Measurements from ENCODE around the gene CEP250.
"Not testable (repeated sequence)": the region's sequence is repeated elsewhere in the genome, so short reads cannot be mapped to it uniquely, and the experiment has no call there.

The CEP250 gene

DNA sequence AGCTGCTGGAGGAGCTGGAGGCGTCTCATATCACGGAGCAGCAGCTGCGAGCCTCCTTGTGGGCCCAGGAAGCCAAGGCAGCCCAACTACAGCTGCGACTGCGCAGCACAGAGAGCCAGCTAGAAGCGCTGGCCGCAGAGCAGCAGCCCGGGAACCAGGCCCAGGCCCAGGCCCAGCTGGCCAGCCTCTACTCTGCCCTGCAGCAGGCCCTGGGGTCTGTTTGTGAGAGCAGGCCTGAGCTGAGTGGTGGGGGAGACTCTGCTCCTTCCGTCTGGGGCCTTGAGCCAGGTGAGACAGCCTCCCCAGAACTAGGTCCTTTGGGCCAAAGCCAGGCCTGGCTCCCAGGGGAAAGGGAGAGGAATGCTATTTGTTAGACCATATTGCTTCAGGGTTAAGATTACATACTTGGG, 42.4 kb downstream of the CEP250 start:
- no peak for DNase-seq

DNA sequence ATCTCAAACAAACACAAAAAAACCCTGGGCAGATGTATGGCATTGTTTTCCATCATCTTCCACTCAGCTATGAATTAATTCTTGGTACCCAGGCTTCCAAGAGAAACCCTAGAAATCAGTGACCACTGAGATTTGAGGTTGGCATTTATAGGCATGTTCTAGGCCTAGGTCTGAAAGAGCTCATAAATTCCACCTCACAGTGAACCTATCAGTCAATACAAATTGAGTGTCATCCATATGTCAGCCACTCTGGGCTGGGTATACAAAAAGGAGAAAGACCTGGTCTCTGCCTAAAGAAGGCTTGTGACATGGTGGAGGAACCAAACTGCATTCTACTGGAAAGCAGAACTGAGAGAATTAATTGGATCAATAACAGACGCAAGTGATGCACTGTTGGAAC, 43.9 kb downstream of the CEP250 start:
- DNase-seq = no peak

DNA sequence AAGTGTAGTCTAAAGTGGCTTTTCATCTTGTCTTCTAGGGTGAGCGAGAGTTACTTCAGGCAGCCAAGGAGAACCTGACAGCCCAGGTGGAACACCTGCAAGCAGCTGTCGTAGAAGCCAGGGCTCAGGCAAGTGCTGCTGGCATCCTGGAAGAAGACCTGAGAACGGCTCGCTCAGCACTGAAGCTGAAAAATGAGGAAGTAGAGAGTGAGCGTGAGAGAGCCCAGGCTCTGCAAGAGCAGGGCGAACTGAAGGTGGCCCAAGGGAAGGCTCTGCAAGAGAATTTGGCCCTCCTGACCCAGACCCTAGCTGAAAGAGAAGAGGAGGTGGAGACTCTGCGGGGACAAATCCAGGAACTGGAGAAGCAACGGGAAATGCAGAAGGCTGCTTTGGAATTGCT, 47.0 kb downstream of the CEP250 start:
- no peak for DNase-seq

DNA sequence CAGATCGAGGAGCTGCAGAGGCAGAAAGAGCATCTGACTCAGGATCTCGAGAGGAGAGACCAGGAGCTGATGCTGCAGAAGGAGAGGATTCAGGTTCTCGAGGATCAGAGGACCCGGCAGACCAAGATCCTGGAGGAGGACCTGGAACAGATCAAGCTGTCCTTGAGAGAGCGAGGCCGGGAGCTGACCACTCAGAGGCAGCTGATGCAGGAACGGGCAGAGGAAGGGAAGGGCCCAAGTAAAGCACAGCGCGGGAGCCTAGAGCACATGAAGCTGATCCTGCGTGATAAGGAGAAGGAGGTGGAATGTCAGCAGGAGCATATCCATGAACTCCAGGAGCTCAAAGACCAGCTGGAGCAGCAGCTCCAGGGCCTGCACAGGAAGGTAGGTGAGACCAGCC, 47.9 kb downstream of the CEP250 start:
- DNase-seq = no peak

DNA sequence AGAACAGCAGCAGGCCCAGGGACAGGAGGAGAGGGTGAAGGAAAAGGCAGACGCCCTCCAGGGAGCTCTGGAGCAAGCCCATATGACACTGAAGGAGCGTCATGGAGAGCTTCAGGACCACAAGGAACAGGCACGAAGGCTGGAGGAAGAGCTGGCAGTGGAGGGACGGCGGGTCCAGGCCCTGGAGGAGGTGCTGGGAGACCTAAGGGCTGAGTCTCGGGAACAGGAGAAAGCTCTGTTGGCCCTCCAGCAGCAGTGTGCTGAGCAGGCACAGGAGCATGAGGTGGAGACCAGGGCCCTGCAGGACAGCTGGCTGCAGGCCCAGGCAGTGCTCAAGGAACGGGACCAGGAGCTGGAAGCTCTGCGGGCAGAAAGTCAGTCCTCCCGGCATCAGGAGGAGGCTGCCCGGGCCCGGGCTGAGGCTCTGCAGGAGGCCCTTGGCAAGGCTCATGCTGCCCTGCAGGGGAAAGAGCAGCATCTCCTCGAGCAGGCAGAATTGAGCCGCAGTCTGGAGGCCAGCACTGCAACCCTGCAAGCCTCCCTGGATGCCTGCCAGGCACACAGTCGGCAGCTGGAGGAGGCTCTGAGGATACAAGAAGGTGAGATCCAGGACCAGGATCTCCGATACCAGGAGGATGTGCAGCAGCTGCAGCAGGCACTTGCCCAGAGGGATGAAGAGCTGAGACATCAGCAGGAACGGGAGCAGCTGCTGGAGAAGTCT, 48.6 kb downstream of the CEP250 start:
- no peak for DNase-seq

DNA sequence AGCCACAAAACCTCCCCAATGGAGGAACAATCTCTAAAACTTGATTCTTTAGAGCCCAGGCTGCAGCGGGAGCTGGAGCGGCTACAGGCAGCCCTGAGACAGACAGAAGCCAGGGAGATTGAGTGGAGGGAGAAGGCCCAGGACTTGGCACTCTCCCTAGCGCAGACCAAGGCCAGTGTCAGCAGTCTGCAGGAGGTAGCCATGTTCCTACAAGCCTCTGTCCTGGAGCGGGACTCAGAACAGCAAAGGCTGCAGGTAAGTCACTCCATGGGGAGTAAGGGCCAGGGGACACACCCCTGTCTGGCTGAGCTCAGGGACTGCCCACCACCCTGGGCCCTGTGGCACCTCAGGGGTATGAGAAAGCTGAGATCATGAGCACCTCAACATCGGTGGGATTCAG, 49.4 kb downstream of the CEP250 start:
- DNase-seq = no peak

DNA sequence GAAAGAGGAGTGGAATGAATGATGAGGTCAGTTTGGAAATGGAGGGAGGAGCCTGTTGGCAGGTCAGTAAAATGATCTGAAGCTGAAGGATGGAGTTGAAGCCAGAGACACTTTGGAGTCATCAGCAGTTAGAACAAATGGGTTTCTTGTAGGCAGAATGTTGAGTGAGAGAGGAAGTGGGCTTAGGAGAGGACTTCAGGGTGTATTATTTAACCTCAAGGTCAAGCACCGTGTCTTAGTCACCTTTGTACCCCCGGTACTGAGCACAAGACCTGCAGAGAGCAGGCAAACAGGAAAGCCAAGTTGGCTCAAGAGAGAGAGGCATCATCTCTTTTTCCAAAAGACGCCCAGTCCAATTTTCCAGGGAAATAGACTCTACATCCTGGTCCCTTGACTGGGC, 50.8 kb downstream of the CEP250 start:
- DNase-seq = no peak

DNA sequence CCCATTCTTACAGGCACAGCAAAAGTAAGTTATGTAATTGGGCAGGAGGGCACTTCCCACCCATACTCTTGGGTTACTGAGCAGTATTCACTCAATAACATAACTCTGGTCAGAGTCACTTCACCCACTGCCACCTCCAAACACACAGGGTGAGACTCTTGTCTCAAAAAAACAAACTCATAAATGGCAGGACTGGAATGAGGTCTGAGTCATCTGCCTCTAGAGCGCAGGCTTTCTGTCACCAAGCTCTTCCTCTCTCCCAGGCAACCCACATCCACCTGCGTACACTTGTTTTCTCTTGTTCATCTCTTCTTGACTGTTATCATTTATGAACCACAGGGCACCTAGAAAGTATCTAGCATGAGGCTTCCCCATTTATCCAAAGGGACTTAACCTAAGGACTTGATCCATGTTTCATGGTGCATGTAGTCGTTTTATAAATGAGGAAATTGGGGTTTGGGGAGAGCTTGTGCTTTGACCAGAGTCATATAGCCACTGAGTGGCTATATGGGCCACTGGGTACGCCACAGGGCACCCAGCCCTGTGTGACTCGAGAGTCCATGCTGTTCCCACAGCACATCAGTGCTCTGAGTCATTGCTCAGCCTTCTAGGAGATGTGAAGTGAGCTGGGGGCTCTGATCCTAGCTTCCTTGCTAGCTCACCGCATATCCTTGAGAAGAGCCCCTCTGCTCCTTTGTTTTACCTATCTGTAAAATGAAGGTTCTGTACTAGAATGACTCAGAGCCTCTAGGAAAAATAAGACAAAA, 51.7 kb downstream of the CEP250 start:
- DNase-seq = no peak

DNA sequence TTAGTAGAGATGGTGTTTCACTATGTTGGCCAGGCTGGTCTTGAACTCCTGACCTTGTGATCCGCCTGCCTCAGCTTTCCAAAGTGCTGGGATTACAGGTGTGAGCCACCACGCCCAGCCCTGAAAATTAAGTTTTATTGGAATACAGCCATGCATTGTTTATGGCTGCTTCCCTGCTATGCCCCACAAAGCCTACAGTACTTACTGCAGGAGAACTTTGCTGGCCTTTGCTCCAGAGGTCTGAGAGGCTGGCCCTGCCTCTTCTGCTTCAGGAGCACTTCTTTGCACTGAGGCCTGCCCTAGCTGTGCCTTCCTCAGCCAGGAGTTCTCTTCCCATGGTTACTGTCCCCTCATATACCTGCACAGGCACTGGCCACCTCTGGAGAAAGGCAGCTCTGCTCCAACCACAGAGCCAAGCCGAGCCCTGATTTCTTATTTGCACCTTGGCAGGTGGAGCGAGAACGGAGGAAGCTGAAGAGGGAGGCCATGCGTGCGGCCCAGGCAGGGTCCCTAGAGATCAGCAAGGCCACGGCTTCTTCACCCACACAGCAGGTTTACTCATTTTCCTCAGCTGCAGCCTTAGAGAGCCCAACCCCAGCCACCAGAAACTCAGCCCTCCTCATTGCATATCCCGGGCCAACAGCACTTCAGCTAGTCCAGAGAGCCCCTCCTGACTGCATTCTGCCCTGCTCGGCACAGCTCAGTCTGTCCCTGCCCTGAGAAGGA, 53.3 kb downstream of the CEP250 start:
- no peak for DNase-seq

DNA sequence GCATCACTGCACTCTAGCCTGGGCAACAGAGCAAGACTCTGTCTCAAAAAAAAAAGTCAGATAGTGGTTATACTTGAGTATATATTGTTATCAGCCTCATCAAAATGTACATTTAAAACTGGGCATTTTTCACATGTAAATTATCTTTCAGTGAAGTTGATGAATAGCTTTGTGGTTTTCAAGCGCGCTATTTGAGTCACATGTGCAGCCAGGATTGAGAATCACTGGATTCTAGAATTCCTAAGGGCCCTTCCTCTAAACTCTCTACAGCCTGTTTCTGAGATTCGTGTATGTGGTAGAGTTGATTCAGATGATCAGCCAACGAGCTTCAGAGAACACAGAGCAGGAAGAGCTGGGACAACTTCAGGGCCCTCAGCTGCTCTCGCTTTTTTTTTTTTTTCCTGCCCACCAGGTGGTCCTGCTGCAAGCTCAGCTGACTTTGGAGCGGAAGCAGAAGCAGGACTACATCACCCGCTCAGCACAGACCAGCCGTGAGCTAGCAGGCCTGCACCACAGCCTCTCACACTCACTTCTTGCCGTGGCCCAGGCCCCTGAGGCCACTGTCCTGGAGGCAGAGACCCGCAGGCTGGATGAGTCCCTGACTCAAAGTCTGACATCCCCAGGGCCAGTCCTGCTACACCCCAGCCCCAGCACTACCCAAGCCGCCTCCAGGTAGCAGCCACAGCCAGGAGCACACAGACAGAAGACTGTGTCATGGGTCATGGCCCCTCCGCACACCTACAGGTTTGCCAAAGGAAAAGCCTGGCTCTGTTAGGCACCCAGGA, 55.7 kb downstream of the CEP250 start:
- no peak for DNase-seq

DNA sequence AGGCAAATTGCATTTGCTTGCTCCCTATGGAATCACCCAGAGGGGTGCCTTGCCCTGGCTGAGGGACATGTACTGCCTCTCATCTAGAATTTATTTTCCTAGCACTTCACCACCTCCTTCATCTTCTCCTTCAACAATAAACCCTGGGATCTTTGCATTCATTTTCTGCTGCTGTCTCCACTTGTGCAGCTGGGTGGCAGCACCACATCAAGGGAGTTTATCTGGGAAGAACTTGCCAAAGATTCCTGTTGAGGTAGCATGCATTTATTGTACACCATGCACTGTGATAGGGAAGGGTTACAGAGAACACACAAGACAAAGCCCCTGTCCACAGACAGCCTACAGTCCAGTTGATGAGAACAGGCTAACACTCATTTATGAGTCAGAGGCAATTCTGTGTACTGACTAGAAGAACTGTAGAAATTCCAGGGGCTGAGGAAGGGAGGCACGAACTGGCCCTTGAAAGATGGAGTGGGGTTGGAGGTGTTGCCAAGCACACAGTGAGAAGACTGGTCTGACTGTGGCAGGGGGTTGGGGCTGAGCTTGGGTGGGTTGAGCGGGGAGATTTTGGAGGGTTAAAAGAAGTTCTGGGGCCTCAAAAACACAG, 56.5 kb downstream of the CEP250 start:
- peak; percentile 16 for DNase-seq

DNA sequence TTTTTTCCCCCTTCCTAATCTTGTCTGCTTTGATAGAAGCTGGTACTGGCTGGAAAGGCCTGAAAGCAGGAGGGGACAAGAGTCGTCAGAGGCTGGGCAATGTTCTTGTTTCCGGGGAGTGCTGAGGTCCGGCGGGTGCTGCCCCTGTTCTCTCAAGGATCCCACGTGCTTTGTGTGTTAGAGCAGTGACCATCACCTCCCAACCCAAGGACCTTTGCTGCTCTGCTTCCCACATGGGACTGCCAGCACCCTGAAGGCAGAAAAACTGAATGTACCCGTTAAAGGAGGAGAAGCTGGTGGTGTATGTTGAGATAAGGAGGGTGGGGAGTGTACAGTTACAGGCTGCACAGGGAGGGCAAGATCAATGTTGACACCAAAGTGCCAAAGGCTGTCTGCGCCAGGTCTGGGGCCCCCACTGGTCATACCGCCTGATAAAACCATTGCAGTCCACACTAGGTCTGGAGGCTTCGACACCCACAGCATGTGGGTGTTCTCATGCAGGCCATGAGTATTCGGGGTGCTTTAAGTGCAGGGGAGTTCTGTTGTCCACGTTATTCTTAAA, 59.1 kb downstream of the CEP250 start:
- DNase-seq = no peak

DNA sequence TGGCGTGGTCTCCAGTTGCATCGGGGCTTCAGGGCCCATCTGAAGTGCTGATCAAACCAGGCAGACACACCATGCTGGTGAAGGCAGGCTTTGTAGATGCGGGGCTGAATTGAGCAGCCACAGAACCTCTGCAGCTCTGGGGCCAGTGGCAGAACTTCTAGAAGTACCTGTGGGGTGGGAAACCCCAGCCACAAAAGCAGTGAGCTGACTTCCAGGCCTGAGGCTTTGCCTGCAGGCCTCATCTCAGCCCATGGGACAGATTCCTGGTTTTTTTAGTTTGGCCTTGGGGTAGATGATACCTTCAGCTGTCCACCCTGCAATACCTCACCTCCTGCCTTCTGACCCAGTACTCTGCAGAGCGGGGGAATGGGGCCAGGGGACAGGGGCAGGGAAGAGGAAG, 59.9 kb downstream of the CEP250 start:
- DNase-seq = no peak

DNA sequence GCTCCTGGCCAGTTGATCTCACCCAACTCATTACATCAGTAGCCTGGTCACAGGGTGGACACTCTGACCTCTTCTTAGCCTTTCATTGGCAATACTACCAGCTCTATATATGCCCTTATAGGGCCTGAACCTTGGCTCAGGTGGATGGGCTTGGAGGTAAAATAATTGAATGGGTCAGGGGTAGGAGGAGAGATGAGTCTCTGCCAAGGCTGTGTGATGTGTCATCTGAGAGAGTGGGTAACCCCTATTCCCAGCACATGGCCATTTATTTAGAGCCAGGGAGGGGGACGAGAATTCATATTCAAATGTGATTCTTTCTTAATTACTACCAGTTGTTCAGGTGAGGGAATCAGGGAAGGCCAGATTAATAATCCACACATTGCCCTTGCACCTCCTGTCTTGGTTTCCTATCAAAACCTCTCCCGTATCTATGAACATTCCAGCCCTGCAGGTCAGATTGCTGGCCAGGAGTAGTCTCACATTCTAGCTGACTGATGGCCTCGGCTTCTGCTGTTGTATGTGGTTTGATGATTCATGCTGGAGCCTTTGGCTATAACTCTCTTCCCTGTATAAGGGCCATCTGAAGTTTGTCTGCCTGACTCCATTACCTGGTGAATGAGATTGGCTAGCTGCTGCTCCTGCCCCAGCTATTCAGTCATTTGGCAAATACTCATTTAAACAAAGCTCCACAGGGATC, 60.7 kb downstream of the CEP250 start:
- DNase-seq = no peak

DNA sequence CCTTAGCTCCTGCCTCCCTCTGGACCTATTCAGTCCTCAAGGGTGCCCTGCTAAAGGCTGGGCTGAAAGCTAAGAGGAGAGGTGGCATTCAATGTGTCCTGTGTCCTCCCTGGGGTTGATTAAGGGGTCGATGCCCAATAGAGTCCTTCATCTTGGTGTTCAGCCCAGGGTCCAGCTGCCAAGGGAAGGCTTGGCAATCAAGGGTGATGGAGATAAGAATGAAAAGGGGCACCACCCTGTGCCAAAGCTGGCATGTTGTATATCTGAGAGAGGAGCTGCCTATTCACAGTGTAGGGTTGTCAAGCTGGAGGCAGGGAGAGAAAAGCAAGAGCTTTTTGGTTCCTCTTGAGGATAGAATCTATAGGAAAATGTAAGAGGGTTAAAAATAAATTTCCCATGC, 61.7 kb downstream of the CEP250 start:
- no peak for DNase-seq

DNA sequence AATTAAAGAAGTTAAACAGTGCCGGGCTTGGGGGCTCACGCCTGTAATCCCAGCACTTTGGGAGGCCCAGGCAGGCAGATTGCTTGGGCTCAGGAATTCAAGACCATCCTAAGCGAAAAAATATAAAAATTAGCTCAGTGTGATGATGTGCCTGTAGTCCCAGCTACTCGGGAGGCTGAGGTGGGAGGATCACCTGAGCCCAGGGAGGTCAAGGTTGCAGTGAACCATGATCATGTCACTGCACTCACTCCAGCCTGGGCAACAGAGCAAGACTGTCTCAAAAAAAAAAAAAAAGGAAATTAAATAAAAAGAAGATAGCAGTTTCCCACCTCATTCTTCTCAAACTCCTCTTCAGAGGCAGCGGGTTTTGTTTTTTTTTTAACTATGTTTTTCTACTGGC, 62.4 kb downstream of the CEP250 start:
- not testable (repeated sequence) for DNase-seq

DNA sequence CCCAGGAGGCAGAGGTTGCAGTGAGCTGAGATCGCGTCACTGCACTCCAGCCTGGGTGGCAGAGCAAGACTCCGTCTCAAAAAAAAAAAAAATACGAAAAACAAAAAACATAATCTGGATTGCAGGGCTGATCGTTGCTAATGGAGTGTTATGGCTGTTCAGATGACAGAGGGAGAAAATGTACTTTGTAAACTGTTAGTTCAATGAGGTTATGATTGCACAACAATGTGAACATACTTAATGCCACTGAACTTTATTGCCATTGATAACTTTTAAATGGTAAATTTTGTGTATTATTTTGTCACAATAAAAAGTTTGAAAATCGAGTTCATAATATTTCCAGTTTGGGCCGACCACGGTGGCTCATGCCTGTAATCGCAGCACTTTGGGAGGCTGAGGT, 63.6 kb downstream of the CEP250 start:
- DNase-seq = no peak

DNA sequence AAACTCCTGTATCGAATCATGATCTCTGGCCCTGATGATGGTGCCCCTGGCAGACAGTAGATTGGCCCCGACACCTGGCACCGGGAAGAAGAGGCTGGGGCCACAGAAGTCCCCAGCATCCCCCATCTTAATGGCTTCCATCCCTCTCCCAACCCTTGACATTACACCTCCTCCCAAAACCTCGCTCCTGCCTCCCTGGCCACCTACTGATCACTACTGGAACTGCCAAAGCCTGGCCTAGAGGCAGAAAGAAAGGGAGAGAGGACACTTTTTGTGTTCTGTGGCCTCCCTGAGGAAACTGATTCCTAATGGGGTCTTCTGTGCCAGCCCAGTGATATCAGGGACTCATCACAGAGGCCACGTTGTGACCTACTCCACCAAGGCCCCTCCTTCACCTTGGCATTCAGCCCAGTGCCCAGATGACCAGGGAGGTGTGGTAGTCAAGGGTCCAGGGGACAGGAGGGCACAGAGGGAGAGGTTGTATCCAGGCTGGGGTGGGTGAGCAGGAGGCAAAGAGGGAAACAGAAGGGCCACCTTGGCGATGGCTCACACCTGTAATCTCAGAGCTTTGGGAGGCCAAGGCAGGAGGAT, 68.0 kb downstream of the CEP250 start:
- peak; percentile 26 for DNase-seq

DNA sequence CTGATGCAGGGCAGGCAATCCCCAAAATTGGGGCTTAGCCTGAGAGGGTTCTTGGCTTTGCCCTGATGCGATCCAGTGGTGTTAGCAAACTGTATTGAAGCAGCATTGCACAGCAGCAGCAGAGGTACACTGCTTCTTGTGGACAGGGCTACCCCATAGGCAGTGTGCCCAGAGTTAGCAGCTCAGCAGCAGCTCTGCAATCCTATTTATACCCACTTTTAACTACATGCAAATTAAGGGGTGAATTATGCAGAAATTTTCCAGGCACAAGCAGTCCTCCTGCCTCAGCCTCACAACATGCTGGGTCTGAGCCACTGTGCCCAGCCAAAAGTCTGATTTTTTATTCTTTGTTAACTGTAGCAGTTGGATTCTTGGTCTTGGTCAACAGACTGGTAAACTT, 70.2 kb downstream of the CEP250 start:
- DNase-seq = no peak

DNA sequence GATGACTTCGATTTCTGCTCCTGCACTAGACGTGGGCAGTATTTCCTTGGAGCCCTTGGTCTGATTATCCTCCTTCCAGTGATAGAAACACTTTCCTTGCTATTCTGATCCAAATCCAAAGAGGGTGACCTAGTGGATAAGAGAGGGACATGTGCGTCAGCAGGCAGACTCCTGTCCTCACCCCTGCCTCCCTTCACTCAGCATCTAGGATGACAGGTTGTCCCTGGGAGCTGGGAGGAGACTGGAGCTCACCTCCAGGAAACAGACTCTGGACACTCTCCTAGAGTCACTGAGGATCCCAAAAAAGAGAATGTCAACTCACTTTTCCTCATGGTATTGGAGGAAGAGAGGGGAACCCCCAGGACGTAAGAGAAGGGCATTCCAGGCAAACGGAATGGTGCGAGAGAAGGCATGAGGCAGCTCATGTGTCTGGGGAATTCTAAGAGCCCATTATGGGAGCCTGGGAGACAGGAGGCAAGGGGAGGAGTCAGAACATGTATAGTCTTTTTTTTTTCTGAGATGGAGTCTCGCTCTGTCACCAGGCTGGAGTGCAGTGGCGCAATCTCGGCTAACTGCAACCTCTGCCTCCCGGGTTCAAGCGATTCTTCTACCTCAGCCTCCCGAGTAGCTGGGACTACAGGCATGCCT, 71.8 kb downstream of the CEP250 start:
- DNase-seq = no peak

DNA sequence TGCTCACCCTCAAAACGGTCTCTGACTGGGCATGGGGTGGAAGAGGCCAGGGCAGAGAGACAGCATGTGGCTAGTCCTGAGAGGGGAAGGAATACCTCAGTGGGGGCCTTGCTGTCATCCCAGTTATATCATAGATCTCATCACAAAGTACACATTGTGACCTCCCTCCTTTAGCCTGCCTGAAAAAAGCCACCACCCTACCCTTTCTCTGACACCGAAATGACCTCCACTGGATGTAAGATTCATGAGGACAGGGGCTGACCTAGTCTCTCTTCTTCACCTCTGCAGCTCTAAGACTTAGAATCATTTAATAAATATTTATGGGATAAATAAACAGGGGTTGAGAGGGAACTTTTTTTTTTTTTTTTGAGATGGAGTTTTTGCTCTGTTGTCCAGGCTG, 74.2 kb downstream of the CEP250 start, which contains the start of gene C20orf173:
TSS of gene C20orf173 (minus strand) at position 101 of the 400 bp plus-strand sequence. CDS start 279 bp downstream, outside the sequence.
- no peak for DNase-seq

Measured in CD4-positive, alpha-beta T cell treated with Interleukin-6 for 4 hours (primary cell).